GM19395 (cell line): ENCODE data around the gene TANGO6.

Source experiments
- ATAC-seq: cut with Tn5 transposase; IDR thresholded peaks from one replicate; pipeline ENCODE4 v1.9.1; 2021; ENCODE audit warnings: mild to moderate bottlenecking, moderate library complexity; ENCODE audit not compliant: unreplicated experiment

Gene TANGO6

DNA sequence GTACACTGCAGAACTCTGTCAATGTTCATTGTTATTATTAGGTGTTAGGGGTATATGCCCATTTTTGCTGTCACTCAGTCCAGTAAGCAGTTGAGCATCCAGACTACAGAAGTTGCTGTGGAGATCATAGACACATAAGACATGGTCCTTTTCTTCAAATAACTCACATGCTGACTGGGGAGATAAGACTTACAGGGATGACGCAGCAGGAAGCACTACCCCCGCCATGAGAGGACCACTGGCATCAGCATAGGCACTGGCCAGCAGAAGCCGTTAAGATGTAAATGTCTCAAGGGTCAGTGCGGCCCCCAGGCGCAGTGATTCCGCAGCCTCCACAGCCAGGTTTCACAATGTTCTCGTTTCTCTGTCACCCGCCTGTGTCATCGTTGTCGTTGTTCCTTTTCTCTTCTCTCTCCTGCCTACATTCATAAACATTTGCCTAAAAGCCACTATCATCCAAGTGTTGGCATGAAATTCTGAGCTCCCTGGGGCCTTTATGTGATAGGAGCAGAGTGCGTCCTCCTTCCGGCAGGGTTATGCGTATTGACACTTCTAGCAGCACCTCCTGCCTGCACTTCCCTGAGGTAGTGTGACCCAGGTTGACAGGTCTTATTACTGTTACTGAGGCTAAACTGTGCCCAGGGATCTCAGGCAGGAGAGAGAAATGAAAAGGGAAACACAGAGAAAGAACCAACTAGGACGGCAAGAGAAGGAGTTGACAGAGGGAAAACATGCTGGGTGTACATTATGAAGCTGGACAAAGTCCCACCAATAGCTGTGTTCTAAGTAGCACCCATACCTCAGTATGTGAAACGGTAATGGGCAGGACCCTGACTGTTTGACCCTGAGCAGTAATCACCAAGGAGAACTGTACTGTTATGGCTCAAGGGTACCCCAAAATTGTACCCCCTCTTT is 17.9 kb downstream of the TANGO6 start:
- ATAC-seq: no peak

DNA sequence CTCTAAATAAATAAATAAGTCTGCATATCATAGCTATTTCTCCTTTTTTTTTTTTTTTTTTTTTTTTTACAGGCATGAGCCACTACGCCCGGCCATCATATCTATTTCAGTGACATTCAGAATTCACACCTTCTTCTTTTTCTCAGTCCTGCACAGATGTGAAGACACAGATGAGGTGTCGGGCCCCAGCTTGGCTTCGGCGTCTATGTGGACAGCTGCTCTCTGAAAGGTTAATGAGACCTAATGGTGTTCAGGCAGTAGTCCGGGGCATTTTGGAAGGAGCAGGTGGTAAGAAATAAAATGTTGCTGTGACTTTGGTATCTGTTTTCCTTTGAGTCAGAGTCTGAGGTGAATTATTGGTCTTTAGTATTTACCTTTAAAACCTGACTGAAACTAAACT is 23.6 kb downstream of the TANGO6 start:
- ATAC-seq: no peak

DNA sequence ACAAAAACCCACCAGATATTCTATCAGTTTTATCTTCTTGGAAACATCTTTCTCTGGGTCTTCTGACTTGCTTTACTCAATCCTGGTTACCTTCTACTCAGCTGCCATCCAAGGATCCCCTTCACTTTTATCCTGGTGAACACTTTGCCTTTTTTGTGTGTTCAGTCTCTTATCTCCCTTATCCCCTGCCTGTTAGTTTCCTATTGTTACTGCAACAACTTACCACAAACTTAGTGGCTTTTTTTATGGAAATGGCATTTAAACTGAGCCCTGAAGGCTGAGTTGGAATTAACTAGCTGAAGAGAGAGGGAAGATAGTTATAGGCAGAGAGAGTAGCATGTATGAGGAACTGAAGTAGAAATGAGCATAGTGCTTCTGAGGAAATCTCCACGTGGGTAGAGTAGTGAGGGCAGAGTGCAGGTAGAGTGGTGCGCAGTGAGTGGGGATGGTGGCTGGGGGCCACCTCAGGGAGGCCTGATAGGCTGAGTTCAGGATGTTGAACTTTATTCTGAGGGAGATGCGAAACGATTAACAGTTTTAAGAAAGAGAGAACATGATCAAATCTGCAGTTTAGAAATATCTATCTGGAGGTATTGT is 26.3 kb downstream of the TANGO6 start:
- no peak for ATAC-seq

DNA sequence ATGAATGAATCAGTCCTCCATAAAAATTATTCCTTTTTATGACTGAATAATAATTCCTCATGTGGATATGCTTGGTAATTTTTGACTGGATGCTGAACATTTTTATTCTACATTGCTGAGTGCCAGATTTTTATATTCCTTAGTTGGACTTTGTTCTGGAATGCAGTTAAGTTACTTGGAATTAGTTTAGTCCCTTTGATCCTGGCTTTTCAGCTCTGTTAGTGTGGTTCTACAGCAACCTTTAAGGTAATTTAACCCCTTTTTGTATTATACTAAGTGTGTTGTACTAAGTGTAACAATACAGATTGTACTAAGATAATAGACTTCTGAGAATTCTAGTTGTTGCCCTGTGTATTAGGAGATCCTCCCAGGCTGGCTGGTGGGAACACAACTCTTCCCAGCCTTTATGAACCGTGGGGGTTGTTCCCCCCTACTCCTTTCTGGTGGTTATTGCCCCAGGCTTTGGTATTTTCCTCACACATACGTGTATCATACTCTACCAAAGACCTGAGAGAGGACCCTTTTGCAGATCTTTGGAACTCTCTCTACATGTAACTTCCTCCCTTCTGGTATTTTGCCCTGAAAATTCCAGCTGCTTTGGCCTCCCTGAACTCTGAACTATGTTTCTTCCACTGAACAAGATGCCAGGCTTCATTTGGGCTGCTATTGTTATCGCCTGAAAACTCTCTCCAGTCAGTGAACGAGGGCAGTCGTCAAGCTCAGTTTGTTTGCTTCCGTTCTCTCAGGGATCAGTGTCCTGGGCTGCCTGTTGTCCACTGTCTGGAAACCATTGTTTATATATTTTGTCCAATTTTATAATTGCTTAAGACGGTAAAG is 30.5 kb downstream of the TANGO6 start:
- no peak for ATAC-seq

DNA sequence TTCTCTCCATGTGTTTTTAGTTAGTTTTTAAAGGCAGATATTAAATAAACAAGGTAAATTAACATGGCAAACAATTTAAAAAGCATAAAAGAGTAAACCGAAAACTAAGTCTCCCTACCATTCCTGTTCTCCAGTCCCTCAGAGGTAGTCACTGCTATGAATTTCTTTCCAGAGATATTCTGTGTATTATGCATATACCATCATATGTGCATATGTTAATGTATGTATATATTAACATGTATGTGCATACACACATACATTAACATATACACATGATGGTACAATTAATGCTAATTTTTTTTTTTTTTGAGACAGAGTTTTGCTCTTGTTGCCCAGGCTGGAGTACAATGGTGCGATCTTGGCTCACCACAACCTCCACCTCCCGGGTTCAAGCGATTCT is 32.5 kb downstream of the TANGO6 start:
- ATAC-seq: no peak

DNA sequence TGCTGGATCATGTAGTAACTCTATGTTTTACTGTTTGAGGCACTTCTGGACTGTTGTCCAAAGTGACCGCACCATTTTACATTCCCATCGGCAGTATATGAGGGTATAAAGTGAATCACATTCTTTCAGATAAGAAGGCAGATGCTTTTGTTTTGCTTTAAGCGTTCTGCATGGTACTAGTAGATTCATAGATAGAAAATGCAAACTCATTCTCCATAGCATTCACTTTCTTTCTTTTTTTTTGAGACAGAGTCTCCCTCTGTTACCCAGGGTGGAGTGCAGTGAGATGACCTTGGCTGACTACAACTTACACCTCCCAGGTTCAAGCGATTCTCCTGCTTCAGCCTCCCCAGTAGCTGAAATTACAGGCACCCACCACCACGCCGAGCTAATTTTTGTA is 40.4 kb downstream of the TANGO6 start:
- ATAC-seq: no peak

DNA sequence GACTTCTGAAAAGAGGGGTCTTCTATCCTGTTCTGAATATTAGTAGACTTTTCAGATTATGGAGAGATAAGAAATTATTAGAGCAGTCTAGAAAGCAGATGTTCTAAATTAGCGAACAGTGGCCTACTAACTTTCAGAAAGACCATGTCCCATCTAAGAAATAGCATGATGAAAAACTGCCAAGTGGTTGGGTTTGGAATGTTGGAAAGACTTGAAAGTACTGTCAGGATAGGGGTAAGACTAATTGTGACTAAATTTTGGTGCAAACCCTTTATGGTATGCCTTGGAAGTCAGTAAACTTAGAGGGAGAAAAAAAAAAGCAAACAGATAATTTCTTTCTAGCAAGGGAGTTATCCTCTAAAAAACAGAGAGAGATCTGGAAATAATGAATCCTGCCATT is 41.1 kb downstream of the TANGO6 start:
- ATAC-seq: no peak

DNA sequence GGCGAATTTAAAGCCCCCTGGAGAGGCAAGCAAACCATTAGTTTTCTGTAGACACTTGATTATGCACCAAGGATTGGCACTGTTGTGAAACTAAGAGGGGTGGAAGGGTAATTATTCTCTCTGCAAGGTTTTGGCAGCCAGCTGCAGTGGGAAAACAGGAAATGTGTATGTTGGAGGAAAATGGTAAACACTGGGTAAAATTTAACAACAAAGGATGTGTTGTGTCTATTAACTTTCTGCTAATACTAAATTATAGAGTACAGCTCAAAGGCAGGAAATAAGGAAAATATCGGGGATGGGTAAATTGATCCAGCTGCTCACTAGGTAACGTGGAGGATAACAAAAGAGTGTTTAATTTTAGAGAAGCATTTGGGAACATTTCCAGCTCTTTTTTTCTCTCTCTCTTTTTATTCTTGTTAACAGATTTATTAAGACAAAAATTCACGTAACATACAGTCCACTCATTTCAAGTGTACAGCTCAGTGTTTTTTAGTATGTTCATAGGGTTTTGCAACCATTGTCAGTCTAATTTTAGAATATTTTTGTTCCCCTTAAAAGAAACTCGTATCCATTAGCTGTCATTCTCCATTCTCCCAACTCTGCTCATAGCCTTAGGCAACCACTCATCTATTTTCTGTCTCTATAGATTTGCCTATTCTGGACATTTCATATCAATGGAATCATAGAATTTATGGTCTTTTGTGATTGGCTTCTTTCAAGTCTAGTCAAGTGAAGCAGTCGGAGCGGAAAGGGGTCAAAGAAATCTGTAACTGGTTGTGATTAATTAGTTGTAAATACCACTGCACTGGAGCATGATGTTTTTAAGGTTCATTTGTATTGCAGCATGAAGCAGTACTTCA is 41.8 kb downstream of the TANGO6 start:
- ATAC-seq: no peak

DNA sequence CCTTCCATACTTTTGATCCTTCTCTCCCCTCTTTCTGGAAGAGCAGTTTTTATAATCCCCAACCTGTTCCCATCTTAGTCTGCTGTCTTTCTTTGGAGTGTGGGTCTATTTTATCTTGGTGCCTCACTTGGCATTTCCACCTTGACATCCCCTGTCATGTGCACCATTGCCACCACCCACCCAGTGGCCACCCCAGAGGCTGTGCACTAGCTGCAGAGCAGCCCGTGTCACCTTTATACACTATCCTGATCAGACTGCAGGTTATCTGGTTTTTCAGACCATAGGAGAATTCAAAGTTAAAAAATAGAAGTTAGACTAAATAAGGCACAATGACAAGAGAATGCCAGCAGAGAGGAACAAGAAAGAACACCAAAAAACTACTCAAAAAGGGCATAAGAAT is 43.8 kb downstream of the TANGO6 start:
- no peak for ATAC-seq

DNA sequence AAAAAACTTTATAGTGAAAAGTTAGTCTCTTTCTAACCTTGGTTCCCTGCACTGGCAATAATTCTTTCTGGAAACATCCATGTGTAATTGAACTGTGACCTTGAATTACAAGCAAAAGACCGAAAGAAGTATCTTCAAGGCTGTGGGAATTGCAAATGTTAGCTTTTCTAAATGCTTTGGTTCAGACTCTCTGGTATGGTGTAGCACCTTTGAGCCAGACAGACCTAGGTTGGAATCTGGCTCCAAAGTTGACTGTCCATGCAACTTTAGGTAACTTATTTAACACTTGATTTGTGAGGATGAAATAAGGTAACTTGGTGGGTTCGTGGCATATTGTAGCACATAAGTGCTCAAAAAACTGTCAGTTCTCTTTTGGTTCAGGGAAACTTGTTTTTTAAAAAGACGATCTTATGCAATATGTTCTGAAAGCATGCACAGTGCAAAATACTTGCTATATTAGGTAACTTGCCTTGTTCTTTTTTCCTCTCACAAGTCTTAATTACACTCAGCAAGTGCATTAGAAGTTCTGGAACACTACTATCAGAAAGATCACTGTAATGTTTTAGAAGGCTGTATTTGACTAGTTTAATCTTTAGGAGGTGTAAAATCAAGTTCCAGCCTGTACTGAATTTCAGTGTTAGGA is 46.3 kb downstream of the TANGO6 start:
- ATAC-seq: no peak

DNA sequence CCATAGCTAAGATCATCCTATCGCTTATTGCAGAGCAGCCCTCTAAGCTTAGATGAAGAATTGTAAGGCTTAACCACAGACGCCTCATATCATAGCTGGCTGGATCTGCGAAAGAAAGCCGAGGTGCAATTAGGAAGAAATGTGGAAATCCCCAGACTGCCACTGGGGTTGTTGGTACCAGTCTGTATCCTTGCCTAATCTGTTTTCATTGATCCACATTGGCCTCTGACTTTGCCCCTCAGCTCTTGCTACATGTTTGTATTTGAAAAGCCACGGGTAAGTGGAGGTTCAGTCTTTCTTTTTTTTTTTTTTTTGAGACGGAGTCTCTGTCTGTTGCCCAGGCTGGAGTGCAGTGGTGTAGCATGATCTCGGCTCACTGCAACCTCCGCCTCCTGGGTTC is 48.9 kb downstream of the TANGO6 start:
- ATAC-seq: no peak

DNA sequence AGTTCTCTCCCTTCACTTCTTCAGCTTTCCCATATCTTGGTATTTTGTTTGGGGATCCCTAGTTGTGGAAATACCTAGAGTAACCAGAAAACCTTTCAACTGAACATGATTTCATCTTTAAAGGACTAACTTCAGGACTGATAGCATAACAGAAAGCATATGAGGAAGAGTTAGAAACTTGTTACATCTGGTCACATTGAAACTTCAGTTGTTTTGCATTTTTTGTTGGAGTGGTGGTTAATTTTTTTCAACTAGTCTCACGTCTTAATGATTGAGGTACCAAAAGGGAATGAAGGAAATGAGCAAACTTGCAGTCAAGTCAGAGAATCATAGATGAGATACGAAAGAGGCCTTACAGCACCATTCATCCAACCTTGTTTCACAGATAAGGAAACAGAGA is 49.6 kb downstream of the TANGO6 start:
- no peak for ATAC-seq

DNA sequence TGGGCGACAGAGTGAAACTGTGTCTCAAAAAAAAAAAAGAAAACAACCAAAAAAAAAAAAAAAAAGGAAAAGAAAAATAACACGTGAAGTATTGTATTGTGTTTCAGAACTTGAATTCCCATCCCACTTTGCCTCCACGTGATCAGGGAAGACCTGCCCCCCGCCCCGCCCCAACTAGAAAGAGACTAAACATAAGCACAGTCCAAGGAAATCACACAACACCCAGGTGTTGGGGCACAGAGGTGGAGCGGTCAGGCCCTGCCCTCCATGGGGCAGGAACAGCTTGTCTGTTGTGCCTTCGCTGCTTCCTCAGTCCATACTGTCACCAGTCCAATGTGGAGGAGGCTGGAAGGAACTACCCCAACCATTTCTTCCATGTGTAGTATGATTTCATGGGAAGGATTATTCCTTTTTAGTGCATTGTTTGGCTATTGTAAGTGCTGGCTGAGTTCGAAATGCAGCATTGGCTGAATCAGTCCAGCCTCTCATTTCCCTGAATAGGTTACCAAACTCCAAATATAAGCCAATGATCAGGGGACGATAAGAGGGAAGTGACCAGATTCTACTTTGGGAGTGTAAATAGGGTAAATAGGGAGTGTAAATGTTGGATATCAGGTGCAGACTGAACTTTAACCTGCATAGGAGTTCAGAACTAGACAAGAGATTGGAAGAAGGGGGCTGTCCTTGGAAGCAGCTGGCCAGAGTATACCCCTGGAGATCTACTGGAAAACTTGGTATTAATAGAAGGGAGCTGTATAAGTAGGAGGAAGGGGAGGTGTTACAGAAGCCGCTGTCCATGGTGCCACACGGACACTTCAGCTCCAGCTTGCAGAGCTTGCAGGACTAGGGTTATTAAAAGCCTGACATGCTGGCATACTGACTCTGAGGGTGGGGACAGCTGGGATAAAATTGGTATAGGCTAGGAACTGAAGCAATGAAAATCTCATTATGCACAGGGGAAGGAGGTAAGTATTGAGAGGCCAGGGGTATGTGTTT is 50.7 kb downstream of the TANGO6 start:
- no peak for ATAC-seq

DNA sequence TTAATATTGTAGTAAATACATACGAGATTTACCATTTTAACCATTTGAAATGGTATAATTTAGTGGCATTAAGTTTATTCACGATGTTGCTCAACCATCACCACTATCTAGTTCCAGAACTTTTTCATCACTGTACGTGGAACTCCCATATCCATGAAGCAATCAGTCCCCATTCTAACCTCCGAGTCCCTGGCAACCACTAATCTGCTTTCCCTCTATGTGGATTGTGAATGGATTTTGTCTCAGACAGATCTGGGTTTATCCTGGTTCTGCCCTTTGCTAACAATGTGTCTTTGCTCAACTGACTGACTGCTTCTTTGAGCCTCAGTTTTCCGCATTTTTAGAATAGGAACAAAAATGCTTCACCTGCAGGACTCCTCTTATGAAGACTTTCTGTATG is 51.4 kb downstream of the TANGO6 start:
- no peak for ATAC-seq

DNA sequence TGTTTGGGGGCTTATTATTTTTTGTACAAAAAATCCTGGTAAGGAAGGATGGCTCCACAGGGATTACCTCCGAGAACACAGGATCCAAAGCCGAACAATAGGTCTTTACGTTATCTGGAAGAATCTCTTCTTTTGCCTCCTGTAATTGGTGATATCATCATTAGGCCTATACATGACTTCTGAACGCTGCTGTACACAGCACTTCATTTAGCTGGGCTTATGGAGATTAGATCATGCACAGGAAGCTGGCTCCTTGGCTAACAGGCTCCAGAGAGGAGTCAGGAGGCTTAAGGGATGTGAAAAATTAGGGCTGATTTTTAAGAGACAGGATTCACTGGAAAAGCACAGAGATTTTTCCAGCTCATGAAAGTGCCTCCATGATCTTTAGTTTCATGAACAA is 54.7 kb downstream of the TANGO6 start:
- ATAC-seq: no peak

DNA sequence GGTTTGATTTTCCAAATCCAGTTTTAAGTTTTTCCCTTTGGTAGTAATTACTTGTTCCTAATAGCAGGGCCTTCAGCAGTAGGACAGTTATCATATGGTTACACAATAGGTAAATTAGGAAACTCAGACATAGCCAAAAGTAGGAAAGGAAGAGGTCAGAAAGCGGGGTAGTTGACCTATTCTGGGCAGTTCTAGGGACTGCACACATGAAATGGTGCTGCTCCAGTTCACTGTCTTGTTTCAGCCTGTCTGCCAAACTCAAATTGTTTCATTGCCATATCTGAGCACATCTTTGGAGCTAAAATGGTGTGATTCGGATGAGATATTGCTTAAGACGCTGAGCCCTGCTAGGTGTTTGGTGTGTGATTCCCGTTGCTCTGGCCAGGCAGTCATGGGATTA is 56.7 kb downstream of the TANGO6 start:
- no peak for ATAC-seq

DNA sequence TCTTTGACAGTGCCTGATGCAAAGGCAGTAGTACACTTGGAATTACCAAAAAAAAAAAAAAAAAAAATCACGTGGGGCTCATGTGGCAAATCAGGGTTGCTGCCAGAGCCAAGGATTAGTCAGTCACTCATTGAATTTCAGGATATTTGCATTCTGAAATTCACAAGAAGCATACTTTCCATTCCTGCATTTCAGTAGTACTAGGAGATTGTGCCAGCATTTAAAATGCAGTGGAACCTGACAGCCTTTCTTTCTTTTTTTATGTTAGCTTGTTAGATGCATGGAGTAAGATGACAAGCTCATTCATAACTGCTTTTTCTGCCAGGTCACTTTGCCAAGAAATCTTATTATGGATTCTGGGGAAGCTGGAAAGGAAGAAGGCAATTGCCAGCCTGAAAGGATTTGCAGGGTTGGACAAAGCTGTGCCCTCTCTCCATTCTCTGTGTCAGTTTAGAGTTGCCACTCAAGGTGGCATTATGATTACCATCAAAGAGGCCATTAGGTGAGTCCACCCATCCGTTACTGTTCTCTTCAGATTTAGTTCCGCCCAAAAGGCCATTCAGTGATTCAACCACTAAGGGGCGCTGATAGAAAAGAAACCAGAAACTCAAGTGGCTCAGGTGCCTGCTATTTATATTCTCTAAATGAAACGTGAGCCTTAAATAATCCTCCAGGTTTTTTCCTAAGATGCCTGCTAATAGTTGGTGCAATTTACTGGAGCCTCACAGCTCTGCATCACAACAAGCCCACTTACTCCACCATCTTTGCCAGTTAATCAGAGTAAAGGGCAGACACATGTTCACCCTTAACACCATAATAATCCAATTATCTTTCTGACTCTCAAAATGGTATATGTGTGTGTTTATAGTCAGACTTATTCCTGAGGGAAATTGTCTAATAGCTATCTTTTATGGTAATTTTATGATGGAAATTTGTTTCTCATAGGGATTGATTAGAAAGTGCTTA is 59.0 kb downstream of the TANGO6 start:
- no peak for ATAC-seq

DNA sequence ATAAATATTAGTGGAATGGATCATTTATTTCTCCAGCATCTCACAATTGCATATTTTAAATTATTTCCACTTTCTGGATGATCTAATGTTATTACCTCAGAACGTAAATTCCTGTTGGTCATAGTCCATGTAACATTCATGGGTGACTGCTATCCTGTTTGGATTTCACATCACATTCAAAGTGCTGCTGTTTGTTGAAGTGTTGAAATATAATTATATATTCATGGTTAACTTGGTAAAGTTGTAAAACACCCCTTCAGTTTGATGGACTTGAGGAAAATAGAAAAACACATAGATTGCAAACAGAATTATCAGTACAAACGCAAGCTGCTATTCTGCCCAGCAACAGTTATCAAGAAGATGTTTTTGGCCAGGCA is 59.6 kb downstream of the TANGO6 start:
- ATAC-seq: no peak
